CD14-positive monocyte (primary cell): ENCODE results near the gene SGK1. TPM values are rescaled to one million over a fixed set of nuclear protein-coding genes. Genes with fewer than 3 reads are reported as not detected.

Source experiments
- DNase-seq, 3 donors: peaks; one replicate each; pipeline ENCODE4 v3.0.0-alpha.2; 2011 to 2022
- H2AFZ ChIP-seq: 2 replicates; pipeline ENCODE4 v1.6.0; 2012; ENCODE audit warnings: mild to moderate bottlenecking, low read depth, low read length, inconsistent platforms; ENCODE audit not compliant: insufficient read depth, poor library complexity, severe bottlenecking
- H3K27ac ChIP-seq, 2 donors: 1 replicate in 1 of 2; 2 replicates in 1 of 2; pipeline ENCODE4 v1.5.1; 2012 to 2013; ENCODE audit warnings: low read length in 2 of 2, control low read depth in 1 of 2, inconsistent platforms in 1 of 2, low read depth in 1 of 2, mild to moderate bottlenecking in 1 of 2
- H3K27me3 ChIP-seq, 2 donors: one replicate each; pipeline versions ENCODE4 v1.6.0 to v1.6.1; 2011 to 2013; ENCODE audit warnings: low read length in 2 of 2; ENCODE audit not compliant: control insufficient read depth in 2 of 2, insufficient read depth in 2 of 2
- H3K36me3 ChIP-seq, 2 donors: replicated peaks in 1 of 2; 1 replicate in 1 of 2; 2 replicates in 1 of 2; pipeline versions ENCODE4 v1.5.1 to v1.6.1; 2012 to 2013; ENCODE audit warnings: low read length in 2 of 2, control low read depth in 1 of 2, inconsistent platforms in 1 of 2, mild to moderate bottlenecking in 1 of 2; ENCODE audit not compliant: insufficient read depth in 2 of 2, control insufficient read depth in 1 of 2
- H3K4me1 ChIP-seq, 2 donors: 1 replicate in 1 of 2; 2 replicates in 1 of 2; pipeline versions ENCODE4 v1.5.1 to v1.6.1; 2012 to 2013; ENCODE audit warnings: low read length in 2 of 2, control low read depth in 1 of 2, inconsistent platforms in 1 of 2, mild to moderate bottlenecking in 1 of 2, moderate library complexity in 1 of 2; ENCODE audit not compliant: insufficient read depth in 2 of 2, control insufficient read depth in 1 of 2
- H3K4me2 ChIP-seq: replicated peaks from 2 replicates; pipeline ENCODE3; 2012; ENCODE audit warnings: low read length, moderate library complexity, mild to moderate bottlenecking; ENCODE audit not compliant: poor library complexity, severe bottlenecking; ENCODE audit errors: extremely low read depth
- H3K4me3 ChIP-seq, 3 experiments: fragments of 200-600 bp in 1 of 3; sonication (generic) in 1 of 3; replicated peaks in 1 of 3; 1 replicate in 2 of 3; 2 replicates in 1 of 3; pipeline ENCODE4 v1.5.1; 2011 to 2013; ENCODE audit warnings: low read length in 3 of 3, mild to moderate bottlenecking in 3 of 3, control low read depth in 2 of 3, low read depth in 2 of 3, inconsistent platforms in 1 of 3, moderate library complexity in 1 of 3
- H3K79me2 ChIP-seq: 2 replicates; pipeline ENCODE4 v1.6.0; 2012; ENCODE audit warnings: mild to moderate bottlenecking, control low read depth, inconsistent platforms, low read length, moderate library complexity; ENCODE audit not compliant: insufficient read depth
- H3K9ac ChIP-seq: 2 replicates; pipeline ENCODE4 v1.6.0; 2017; ENCODE audit warnings: low read length, mild to moderate bottlenecking; ENCODE audit not compliant: insufficient read depth, poor library complexity, severe bottlenecking
- H3K9me3 ChIP-seq, 2 donors: replicated peaks in 1 of 2; 1 replicate in 1 of 2; 2 replicates in 1 of 2; pipeline versions ENCODE4 v1.5.1 to v1.6.1; 2012 to 2013; ENCODE audit warnings: low read length in 2 of 2, control low read depth in 1 of 2; ENCODE audit not compliant: control insufficient read depth in 1 of 2, insufficient read depth in 1 of 2
- H4K20me1 ChIP-seq: 2 replicates; pipeline ENCODE4 v1.6.0; 2012; ENCODE audit warnings: mild to moderate bottlenecking, low read length, control low read depth, moderate library complexity; ENCODE audit not compliant: insufficient read depth
- H3K27ac Mint-ChIP-seq, 7 donors: one replicate each; pipeline ENCODE4 v1.8.0; 2020; ENCODE audit warnings: mild to moderate bottlenecking in 7 of 7, mixed read lengths in 7 of 7, moderate library complexity in 6 of 7, inconsistent platforms in 2 of 7
- H3K27me3 Mint-ChIP-seq, 3 donors: one replicate each; pipeline ENCODE4 v1.8.0; 2021 to 2022; ENCODE audit warnings: low read depth in 3 of 3, mild to moderate bottlenecking in 3 of 3, mixed read lengths in 3 of 3, moderate library complexity in 3 of 3, inconsistent platforms in 1 of 3
- H3K36me3 Mint-ChIP-seq, 2 donors: one replicate each; pipeline ENCODE4 v1.8.0; 2020; ENCODE audit warnings: mixed read lengths in 2 of 2, inconsistent platforms in 1 of 2, mild to moderate bottlenecking in 1 of 2
- H3K4me1 Mint-ChIP-seq: one replicate; pipeline ENCODE4 v1.8.0; 2020; ENCODE audit warnings: mild to moderate bottlenecking, mixed read lengths
- H3K4me3 Mint-ChIP-seq, 2 donors: one replicate each; pipeline ENCODE4 v1.8.0; 2020; ENCODE audit warnings: mild to moderate bottlenecking in 2 of 2, mixed read lengths in 2 of 2, moderate library complexity in 1 of 2
- H3K9me3 Mint-ChIP-seq, 7 donors: one replicate each; pipeline ENCODE4 v1.8.0; 2020 to 2022; ENCODE audit warnings: mixed read lengths in 7 of 7, mild to moderate bottlenecking in 6 of 7, moderate library complexity in 6 of 7, inconsistent platforms in 2 of 7
- CTCF ChIP-seq: fragments of 200-600 bp; IDR thresholded peaks from one replicate; pipeline ENCODE4 v1.8.0; 2022; ENCODE audit warnings: antibody characterized with exemption, mild to moderate bottlenecking
- WGBS: methylation state at CpG from one replicate; pipeline ENCODE4 v1.1.5; 2013; ENCODE audit warnings: missing lambda C conversion rate; ENCODE audit not compliant: insufficient coverage; 5-methylcytosine and 5-hydroxymethylcytosine counted together
- intact Hi-C, 2 donors: fragments of 100-400 bp; cut with micrococcal nuclease; formaldehyde crosslinking; loops; one replicate each; pipeline versions ENCODE4 v1.15.0 to v1.15.1; 2023
- polyA plus RNA-seq, 3 donors: library from polyadenylated mRNA; depleted of rRNA in 1 of 3; unstranded in 2 of 3; stranded (reverse) in 1 of 3; fragments of 300-500 nt in 2 of 3; fragments of >200 nt in 1 of 3; fragmentation: Illumina TruSeq in 2 of 3; gene quantifications; 1 replicate in 2 of 3; 2 replicates in 1 of 3; pipeline ENCODE4 v1.2.3, GENCODE V29; 2012 to 2021

Gene SGK1
- polyA plus RNA-seq, 3 donors: 373 to 419 (median 407) TPM

GRCh38 chr6:134289204-134289575 lies 28.7 kb downstream of the SGK1 start:
- no peaks in the 10 kb centered on the region for H3K36me3 ChIP-seq
- no peaks in the 10 kb centered on the region for H3K9me3 ChIP-seq
- peak overlapping the region; percentile 67 to 95 for H3K27ac ChIP-seq
- no peaks in the 10 kb centered on the region for H3K27me3 Mint-ChIP-seq
- H3K79me2 ChIP-seq: no peaks in the 10 kb centered on the region
- TF ChIP-seq CTCF: no peak
- H3K4me3 ChIP-seq: peak overlapping the region in 1 of 3 experiments; percentile 11
- no CpG with 5 or more reads among the region's 1 CpG for WGBS
- peak overlapping the region; percentile 52 for H3K4me2 ChIP-seq
- peak overlapping the region; percentile 95 to 99 (median 97) for H3K27ac Mint-ChIP-seq
- peak overlapping the region in 1 of 2 donors; percentile 51 for H3K4me3 Mint-ChIP-seq
- DNase-seq: no peak
- intact Hi-C loops: loop anchor here (2.0 to 5.0 kb wide), 4 partner anchors 42 to 112 kb away; no protein-coding TSS in a partner anchor
- H3K4me1 Mint-ChIP-seq: peaks cover 27% of the 10 kb centered on the region
- no peaks in the 10 kb centered on the region for H3K27me3 ChIP-seq
- H2AFZ ChIP-seq: peak overlapping the region; percentile 22
- H3K4me1 ChIP-seq: peaks cover 20 to 23% of the 10 kb centered on the region in 2 donors
- H3K9me3 Mint-ChIP-seq: peaks cover 0 to 4% (median 0%) of the 10 kb centered on the region in 7 donors
- H4K20me1 ChIP-seq: no peaks in the 10 kb centered on the region
- H3K9ac ChIP-seq: peak overlapping the region; percentile 55
- peaks cover 0 to under 1% of the 10 kb centered on the region in 2 donors for H3K36me3 Mint-ChIP-seq

- TF ChIP-seq CTCF: no peak
- Mint-ChIP-seq H3K36me3 (no peaks in the 10 kb centered on the region), H3K27ac (peak overlapping the region; percentile 95 to 99 (median 97)), H3K4me3 (peak overlapping the region in 1 of 2 donors; percentile 51), H3K27me3 (no peaks in the 10 kb centered on the region), H3K9me3 (peaks cover 0 to 4% (median 0%) of the 10 kb centered on the region in 7 donors), H3K4me1 (peaks cover 24% of the 10 kb centered on the region)
- peak overlapping the region; percentile 52 for H3K4me2 ChIP-seq
- no peaks in the 10 kb centered on the region for H4K20me1 ChIP-seq
- H3K27me3 ChIP-seq: no peaks in the 10 kb centered on the region
- H2AFZ ChIP-seq: peak overlapping the region; percentile 53
- H3K4me1 ChIP-seq: peaks cover 20 to 23% of the 10 kb centered on the region in 2 donors
- no CpG with 5 or more reads among the region's 3 CpGs for WGBS
- peak overlapping the region in 1 of 3 experiments; percentile 11 for H3K4me3 ChIP-seq
- intact Hi-C loops: loop anchor here (2.0 to 5.0 kb wide), 4 partner anchors 41 to 112 kb away; no protein-coding TSS in a partner anchor
- peak overlapping the region; percentile 67 to 95 for H3K27ac ChIP-seq
- peak; percentile 91 to 96 (median 95) for DNase-seq
- H3K36me3 ChIP-seq: no peaks in the 10 kb centered on the region
- H3K9me3 ChIP-seq: no peaks in the 10 kb centered on the region
- peak overlapping the region; percentile 55 for H3K9ac ChIP-seq
- H3K79me2 ChIP-seq: no peaks in the 10 kb centered on the region
Observed at GRCh38 chr6:134288538-134289203, 29.2 kb downstream of the SGK1 start.
